ENCODE data around the gene IFNL4.
"Not testable (repeated sequence)": the region's sequence is repeated elsewhere in the genome, so short reads cannot be mapped to it uniquely, and the experiment has no call there.

IFNL4 gene

GRCh38 chr19:39224910-39225309 is 23.7 kb downstream of the IFNL4 start:
- no peak overlapping the region for H3K4me3 ChIP-seq (ENCODE audit: low read depth, low read length)
- TF ChIP-seq CTCF (IDR thresholded peaks at IDR 0.05; ENCODE audit: low read depth, low read length): no peak

GRCh38 chr19:39223703-39224279 is 24.9 kb downstream of the IFNL4 start:
- TF ChIP-seq CTCF (IDR thresholded peaks at IDR 0.05; ENCODE audit: low read depth, low read length): no peak
- no peak overlapping the region for H3K4me3 ChIP-seq (ENCODE audit: low read depth, low read length)

- not testable (repeated sequence) for H3K4me3 ChIP-seq (ENCODE audit: low read depth, low read length)
These were observed 29.5 kb downstream of the IFNL4 start for GRCh38 chr19:39219108-39219507.

GRCh38 chr19:39218230-39219007 is 30.2 kb downstream of the IFNL4 start:
- no peak for TF ChIP-seq CTCF (IDR thresholded peaks at IDR 0.05; ENCODE audit: low read depth, low read length)
- H3K4me3 ChIP-seq (ENCODE audit: low read depth, low read length): no peak overlapping the region

GRCh38 chr19:39217094-39217493 is 31.6 kb downstream of the IFNL4 start:
- H3K4me3 ChIP-seq (ENCODE audit: low read depth, low read length): no peak overlapping the region
- no peak for TF ChIP-seq CTCF (IDR thresholded peaks at IDR 0.05; ENCODE audit: low read depth, low read length)

GRCh38 chr19:39215323-39215722 is 33.3 kb downstream of the IFNL4 start:
- not testable (repeated sequence) for H3K4me3 ChIP-seq (ENCODE audit: low read depth, low read length)

GRCh38 chr19:39212375-39212742 is 36.3 kb downstream of the IFNL4 start:
- H3K4me3 ChIP-seq (ENCODE audit: low read depth, low read length): no peak overlapping the region
- TF ChIP-seq CTCF (IDR thresholded peaks at IDR 0.05; ENCODE audit: low read depth, low read length): peak; percentile 21; the same call in 1 of the 2 replicates

GRCh38 chr19:39211731-39212374 is 36.8 kb downstream of the IFNL4 start:
- no peak overlapping the region for H3K4me3 ChIP-seq (ENCODE audit: low read depth, low read length)
- TF ChIP-seq CTCF (IDR thresholded peaks at IDR 0.05; ENCODE audit: low read depth, low read length): no peak

Measured in WI38 (cell line).